Effector memory CD8-positive, alpha-beta T cell (primary cell): ENCODE data around the gene LACTBL1.
"Not testable (repeated sequence)": the region's sequence is repeated elsewhere in the genome, so short reads cannot be mapped to it uniquely, and the experiment has no call there.

Source experiments
- ATAC-seq: fragments of 150-1000 bp; cut with Tn5 transposase; replicated peaks from 2 replicates; pipeline ENCODE4 v1.10.0; 2021; ENCODE audit warnings: mild to moderate bottlenecking, moderate library complexity
- DNase-seq, 3 experiments: peaks; one replicate each; pipeline ENCODE4 v3.0.0; 2021
- H3K27ac Mint-ChIP-seq, 2 donors: one replicate each; pipeline ENCODE4 v1.8.0; 2022; ENCODE audit warnings: mild to moderate bottlenecking in 2 of 2, mixed read lengths in 2 of 2, moderate library complexity in 2 of 2
- H3K27me3 Mint-ChIP-seq, 2 donors: one replicate each; pipeline ENCODE4 v1.8.0; 2022; ENCODE audit warnings: mixed read lengths in 2 of 2
- H3K36me3 Mint-ChIP-seq: one replicate; pipeline ENCODE4 v1.8.0; 2022; ENCODE audit warnings: mild to moderate bottlenecking, moderate library complexity, mixed read lengths; ENCODE audit not compliant: insufficient read depth
- H3K4me1 Mint-ChIP-seq, 2 donors: one replicate each; pipeline ENCODE4 v1.8.0; 2022; ENCODE audit warnings: low read depth in 2 of 2, mixed read lengths in 2 of 2
- H3K4me3 Mint-ChIP-seq, 2 donors: one replicate each; pipeline ENCODE4 v1.8.0; 2022; ENCODE audit warnings: mild to moderate bottlenecking in 2 of 2, mixed read lengths in 2 of 2, moderate library complexity in 2 of 2
- H3K9me3 Mint-ChIP-seq, 2 donors: one replicate each; pipeline ENCODE4 v1.8.0; 2022; ENCODE audit warnings: mixed read lengths in 2 of 2

LACTBL1 gene

DNA sequence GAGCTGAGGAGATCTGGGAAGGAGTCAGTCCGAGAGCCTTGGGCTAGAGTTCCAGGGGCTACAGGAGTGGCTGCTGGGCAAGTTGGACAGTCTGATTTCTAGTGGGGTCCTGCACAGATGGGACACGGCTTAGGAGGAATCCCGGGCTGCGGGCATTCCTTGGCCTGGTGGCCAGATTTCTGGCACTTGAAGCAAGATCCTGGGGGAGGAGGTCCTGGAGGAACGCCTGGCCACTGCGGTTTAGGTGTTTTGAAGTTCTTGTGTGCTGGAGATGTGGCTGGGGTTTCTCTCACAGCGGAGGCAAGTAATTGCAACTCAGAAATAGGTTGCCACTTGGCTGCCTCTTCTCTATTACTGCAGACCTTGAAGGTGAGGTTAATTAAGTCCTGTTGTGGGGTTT is 29.6 kb upstream of the LACTBL1 start:
- H3K4me1 Mint-ChIP-seq, DNase-seq, H3K27ac Mint-ChIP-seq, ATAC-seq, H3K9me3 Mint-ChIP-seq, H3K4me3 Mint-ChIP-seq, H3K36me3 Mint-ChIP-seq: not testable (repeated sequence)
- H3K27me3 Mint-ChIP-seq, result peaks cover 7 to 16% of the 10 kb centered on the region in 2 donors

- H3K27ac Mint-ChIP-seq, H3K9me3 Mint-ChIP-seq, H3K4me1 Mint-ChIP-seq, ATAC-seq, DNase-seq, H3K36me3 Mint-ChIP-seq, H3K27me3 Mint-ChIP-seq, H3K4me3 Mint-ChIP-seq: not testable (repeated sequence)
These were observed 27.5 kb upstream of the LACTBL1 start for GRCh38 chr1:23000133-23000532.

DNA sequence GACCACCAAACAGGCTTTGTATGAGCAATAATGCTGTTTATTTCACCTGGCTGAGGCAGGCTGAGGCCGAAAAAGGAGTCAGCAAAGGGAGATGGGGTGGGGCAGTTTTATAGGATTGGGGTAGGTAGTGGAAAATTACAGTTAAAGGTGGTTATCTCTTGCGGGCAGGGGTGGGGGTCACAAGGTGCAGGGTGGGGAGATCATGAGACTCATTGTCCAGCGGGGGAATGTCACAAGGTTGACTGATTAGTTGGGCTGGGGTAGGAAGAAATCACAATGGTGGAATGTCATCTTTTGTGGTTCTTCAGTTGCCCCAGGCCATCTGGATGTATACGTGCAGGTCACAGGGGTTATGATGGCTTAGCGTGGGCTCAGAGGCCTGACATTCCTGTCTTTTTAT is 24.9 kb upstream of the LACTBL1 start:
- not testable (repeated sequence) for DNase-seq, H3K27me3 Mint-ChIP-seq, H3K4me1 Mint-ChIP-seq, H3K4me3 Mint-ChIP-seq, H3K36me3 Mint-ChIP-seq, H3K27ac Mint-ChIP-seq, H3K9me3 Mint-ChIP-seq, ATAC-seq

DNA sequence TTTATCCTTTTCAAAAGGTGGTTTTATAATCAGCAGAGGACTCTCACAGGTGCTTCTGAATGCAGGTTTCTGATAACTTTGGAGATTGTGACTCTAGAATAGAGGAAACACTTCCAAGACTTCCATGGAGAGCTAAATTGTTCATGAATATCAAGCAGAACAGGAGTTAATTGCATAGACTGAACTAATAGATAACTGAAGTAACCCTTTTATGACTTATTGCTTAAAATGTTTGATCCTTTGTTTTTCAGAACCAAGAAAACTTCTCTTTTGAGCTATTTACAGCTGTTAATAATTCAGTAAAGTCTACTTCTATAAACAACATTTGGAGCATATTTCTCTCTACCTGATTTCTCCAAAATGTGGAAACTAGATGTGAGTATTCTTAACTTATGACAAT is 23.1 kb upstream of the LACTBL1 start:
- H3K27me3 Mint-ChIP-seq, result peaks cover 0 to 4% of the 10 kb centered on the region in 2 donors
- no peaks in the 10 kb centered on the region for H3K4me1 Mint-ChIP-seq
- ATAC-seq (no peak), DNase-seq (no peak)
- H3K4me3 Mint-ChIP-seq, result no peak overlapping the region
- no peaks in the 10 kb centered on the region for H3K9me3 Mint-ChIP-seq
- no peak overlapping the region for H3K27ac Mint-ChIP-seq
- H3K36me3 Mint-ChIP-seq, result no peaks in the 10 kb centered on the region

DNA sequence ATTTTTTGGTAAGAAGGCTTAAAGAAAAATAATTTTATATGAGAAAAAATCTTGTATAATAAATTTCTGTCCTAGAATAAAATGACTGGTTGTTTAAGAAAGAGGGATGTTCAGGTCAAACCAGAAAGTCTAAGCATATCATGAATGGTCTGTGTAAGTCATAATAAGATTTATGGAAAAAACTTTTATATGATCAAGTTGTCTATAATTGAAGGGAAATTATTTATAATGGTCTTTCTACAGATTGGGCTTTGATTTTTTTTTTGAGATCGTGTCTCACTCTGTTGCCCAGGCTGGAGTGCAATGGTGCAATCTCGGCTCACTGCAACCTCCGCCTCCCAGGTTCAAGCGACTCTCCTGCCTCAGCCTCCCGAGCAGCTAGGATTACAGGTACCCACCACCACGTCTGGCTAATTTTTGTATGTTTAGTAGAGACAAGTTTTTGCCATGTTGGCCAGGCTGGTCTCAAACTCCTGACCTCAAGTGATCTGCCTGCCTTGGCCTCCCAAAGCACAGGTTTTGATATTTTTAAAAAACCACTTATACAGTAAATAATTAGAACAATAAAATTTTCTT is 20.6 kb upstream of the LACTBL1 start:
- not testable (repeated sequence) for H3K9me3 Mint-ChIP-seq, DNase-seq, H3K4me3 Mint-ChIP-seq, ATAC-seq, H3K27ac Mint-ChIP-seq, H3K4me1 Mint-ChIP-seq, H3K36me3 Mint-ChIP-seq
- peaks cover 0 to 28% of the 10 kb centered on the region in 2 donors for H3K27me3 Mint-ChIP-seq

DNA sequence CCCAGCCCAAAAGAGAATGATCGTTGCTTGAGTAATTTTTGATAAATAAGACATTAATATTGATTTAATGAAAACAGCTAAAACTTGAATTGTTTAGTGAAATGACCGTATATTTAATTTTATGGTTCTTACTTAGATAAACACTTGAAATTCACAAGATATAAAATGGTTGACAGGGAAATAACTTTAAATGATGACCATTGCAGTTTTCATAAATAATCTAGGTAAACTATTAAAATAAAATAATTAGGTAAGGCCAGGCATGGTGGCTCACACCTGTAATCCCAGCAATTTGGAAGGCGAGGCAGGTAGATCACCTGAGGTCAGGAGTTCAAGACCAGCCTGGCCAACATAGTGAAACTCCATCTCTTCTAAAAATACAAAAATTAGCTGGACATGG is 19.7 kb upstream of the LACTBL1 start:
- H3K4me3 Mint-ChIP-seq, H3K27ac Mint-ChIP-seq, H3K4me1 Mint-ChIP-seq, H3K36me3 Mint-ChIP-seq, DNase-seq, ATAC-seq, H3K9me3 Mint-ChIP-seq: not testable (repeated sequence)
- H3K27me3 Mint-ChIP-seq, result peaks cover 0 to 29% of the 10 kb centered on the region in 2 donors

GRCh38 chr1:22983944-22984343 is 11.3 kb upstream of the LACTBL1 start:
- Mint-ChIP-seq H3K27ac (no peak overlapping the region), H3K4me3 (no peak overlapping the region), H3K36me3 (no peaks in the 10 kb centered on the region), H3K4me1 (no peaks in the 10 kb centered on the region), H3K27me3 (peaks cover 18 to 38% of the 10 kb centered on the region in 2 donors), H3K9me3 (no peaks in the 10 kb centered on the region)
- ATAC-seq, result no peak
- DNase-seq, result no peak

- not testable (repeated sequence) for H3K9me3 Mint-ChIP-seq, H3K4me3 Mint-ChIP-seq, H3K4me1 Mint-ChIP-seq, H3K27ac Mint-ChIP-seq, DNase-seq, ATAC-seq, H3K36me3 Mint-ChIP-seq
- H3K27me3 Mint-ChIP-seq, result peaks cover 19 to 36% of the 10 kb centered on the region in 2 donors
These were observed 7.8 kb upstream of the LACTBL1 start for GRCh38 chr1:22980471-22980790.

GRCh38 chr1:22978299-22978698 is 5.6 kb upstream of the LACTBL1 start:
- Mint-ChIP-seq H3K4me3 (no peak overlapping the region), H3K4me1 (peaks cover 0 to 3% of the 10 kb centered on the region in 2 donors), H3K9me3 (no peaks in the 10 kb centered on the region), H3K36me3 (no peaks in the 10 kb centered on the region), H3K27me3 (peaks cover 31 to 42% of the 10 kb centered on the region in 2 donors), H3K27ac (no peak overlapping the region)
- ATAC-seq, result no peak
- no peak for DNase-seq

GRCh38 chr1:22976461-22977243 is 4.0 kb upstream of the LACTBL1 start:
- H3K27me3 Mint-ChIP-seq, result peaks cover 33 to 58% of the 10 kb centered on the region in 2 donors
- H3K27ac Mint-ChIP-seq, result peak overlapping the region in 1 of 2 donors; percentile 32
- H3K36me3 Mint-ChIP-seq, result no peaks in the 10 kb centered on the region
- no peak overlapping the region for H3K4me3 Mint-ChIP-seq
- DNase-seq (peak; percentile 30 to 55 (median 37)), ATAC-seq (peak; percentile 80)
- peaks cover 0 to 3% of the 10 kb centered on the region in 2 donors for H3K4me1 Mint-ChIP-seq
- H3K9me3 Mint-ChIP-seq, result no peaks in the 10 kb centered on the region

DNA sequence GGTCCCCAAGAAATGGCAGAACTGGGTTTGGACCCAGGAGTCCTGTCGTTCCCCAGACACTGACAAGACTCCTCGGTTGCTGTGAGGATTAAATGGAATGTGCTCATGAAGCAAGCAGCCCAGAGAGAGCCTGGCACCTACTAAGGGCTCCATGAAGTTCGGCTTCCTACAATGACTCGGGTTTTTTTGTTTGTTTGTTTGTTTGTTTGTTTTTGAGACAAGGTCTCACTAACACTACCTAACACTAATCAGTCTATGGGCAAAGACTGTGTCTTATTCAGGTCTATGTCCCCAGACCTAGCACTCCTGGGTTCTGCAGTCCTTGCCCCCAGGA is 3.4 kb upstream of the LACTBL1 start:
- DNase-seq (no peak), ATAC-seq (no peak)
- H3K9me3 Mint-ChIP-seq, result no peaks in the 10 kb centered on the region
- peaks cover 0 to 3% of the 10 kb centered on the region in 2 donors for H3K4me1 Mint-ChIP-seq
- H3K27ac Mint-ChIP-seq, result no peak overlapping the region
- peaks cover 38 to 63% of the 10 kb centered on the region in 2 donors for H3K27me3 Mint-ChIP-seq
- H3K4me3 Mint-ChIP-seq, result no peak overlapping the region
- no peaks in the 10 kb centered on the region for H3K36me3 Mint-ChIP-seq

DNA sequence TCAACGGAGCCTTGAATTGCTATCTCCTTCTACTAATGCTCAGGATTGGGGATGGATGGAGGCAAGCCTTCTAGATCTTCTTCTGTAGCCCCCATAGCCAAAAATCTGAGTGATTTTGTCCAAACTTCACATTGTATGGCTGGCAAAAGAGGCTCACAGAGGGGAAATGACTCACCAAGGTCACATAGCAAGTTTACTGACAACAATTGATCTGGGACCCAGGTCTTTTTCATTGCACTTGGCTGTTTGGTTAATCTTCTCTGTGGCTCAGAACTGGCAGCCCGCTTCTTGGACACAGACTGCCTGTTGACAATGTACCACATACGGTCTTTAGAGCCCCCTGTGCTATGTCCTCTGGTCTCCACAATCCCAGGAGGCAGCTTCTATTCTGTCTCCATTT is 3.0 kb upstream of the LACTBL1 start:
- H3K27ac Mint-ChIP-seq, result no peak overlapping the region
- ATAC-seq, result no peak
- no peaks in the 10 kb centered on the region for H3K36me3 Mint-ChIP-seq
- peaks cover 42 to 67% of the 10 kb centered on the region in 2 donors for H3K27me3 Mint-ChIP-seq
- H3K4me1 Mint-ChIP-seq, result peaks cover 0 to 3% of the 10 kb centered on the region in 2 donors
- no peak for DNase-seq
- H3K4me3 Mint-ChIP-seq, result no peak overlapping the region
- H3K9me3 Mint-ChIP-seq, result no peaks in the 10 kb centered on the region

- Mint-ChIP-seq H3K27me3 (peaks cover 74 to 86% of the 10 kb centered on the region in 2 donors), H3K27ac (no peak overlapping the region), H3K4me3 (no peak overlapping the region), H3K36me3 (no peaks in the 10 kb centered on the region), H3K9me3 (peaks cover 0 to under 1% of the 10 kb centered on the region in 2 donors), H3K4me1 (peaks cover 0 to 3% of the 10 kb centered on the region in 2 donors)
- DNase-seq (no peak), ATAC-seq (no peak)
These were observed 858 bp downstream of the LACTBL1 start for GRCh38 chr1:22971611-22972405.

DNA sequence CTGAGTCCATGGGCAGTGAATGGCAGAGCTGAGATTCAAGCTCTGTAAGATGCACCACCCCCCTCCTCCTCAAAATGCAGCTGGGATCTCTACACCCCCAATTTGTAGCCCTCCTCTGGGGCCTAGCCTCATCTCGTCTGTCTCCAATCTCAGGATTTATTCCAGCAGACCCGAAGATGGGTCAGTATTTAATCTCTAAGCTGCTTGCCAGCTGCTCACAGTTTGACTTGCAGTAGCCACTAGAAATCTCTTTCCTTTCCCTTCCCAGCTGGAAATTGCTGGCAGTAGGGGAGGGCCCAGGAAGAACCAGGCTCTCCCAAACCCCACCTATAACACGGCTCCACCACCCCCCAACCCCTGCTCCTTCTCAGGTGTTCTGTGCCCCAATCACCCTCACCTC is 1.5 kb downstream of the LACTBL1 start:
- peaks cover 74 to 86% of the 10 kb centered on the region in 2 donors for H3K27me3 Mint-ChIP-seq
- no peak for DNase-seq
- no peaks in the 10 kb centered on the region for H3K36me3 Mint-ChIP-seq
- ATAC-seq, result no peak
- no peak overlapping the region for H3K27ac Mint-ChIP-seq
- H3K9me3 Mint-ChIP-seq, result peaks cover 3 to 7% of the 10 kb centered on the region in 2 donors
- H3K4me1 Mint-ChIP-seq, result no peaks in the 10 kb centered on the region
- no peak overlapping the region for H3K4me3 Mint-ChIP-seq
